Muscle of arm (tissue), 12 donors: ENCODE data around the gene TMEM147. TPM values are rescaled to one million over a fixed set of nuclear protein-coding genes. Genes with fewer than 3 reads are reported as not detected.

ENCODE experiments used
- DNase-seq: peaks from one replicate; pipeline ENCODE4 v3.0.0-alpha.2; 2013
- polyA plus RNA-seq, 12 donors: library from polyadenylated mRNA; unstranded; fragments of 120-200 nt; gene quantifications; one replicate each; pipeline ENCODE4 v1.2.1, GENCODE V29; 2013; ENCODE audit not compliant: insufficient read length in 12 of 12

TMEM147 gene
- polyA plus RNA-seq, 12 donors: 32.3 to 49.5 (median 40.0) TPM; not detected in 1

DNA sequence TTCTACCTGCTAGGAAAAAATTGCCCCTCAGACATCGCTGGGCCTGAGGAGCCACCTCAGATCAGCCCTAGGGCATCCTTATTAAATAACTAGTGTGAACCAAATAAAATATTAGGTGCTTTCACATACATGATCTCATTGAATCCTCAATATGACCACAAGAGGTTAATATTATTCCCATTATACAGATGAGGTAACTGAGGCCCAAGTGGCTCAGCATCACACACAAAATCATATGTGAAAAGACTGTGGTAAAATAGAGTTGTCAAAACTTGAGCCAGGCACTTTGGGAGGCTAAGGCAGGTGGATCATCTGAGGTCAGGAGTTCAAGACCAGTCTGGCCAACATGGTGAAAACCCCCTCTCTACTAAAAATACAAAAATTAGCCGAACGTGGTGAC is 29.1 kb upstream of the TMEM147 start:
- DNase-seq: no peak

- no peak for DNase-seq
Observed at GRCh38 chr19:35517342-35517741, 28.1 kb upstream of the TMEM147 start.

- DNase-seq: no peak
Observed at GRCh38 chr19:35518313-35518712, 27.1 kb upstream of the TMEM147 start.

DNA sequence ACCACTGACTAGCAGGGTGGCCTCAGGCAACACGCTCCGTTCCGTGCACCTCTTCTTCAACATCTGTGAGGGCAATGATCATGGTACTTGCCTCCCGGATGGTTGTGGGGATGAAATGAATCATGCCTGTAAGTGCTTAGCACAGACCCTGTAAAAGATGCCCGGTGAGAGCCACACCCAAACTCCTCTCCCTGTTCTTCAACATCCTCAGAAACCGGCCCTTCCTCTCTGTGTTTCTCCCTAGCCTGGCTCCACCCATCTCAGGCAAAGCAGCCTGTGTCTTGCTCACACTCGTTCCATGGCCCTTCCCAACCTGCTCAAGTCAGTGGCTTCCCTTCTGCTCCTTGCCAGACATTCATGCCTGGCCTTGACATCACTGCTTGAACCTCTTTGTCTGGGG is 26.1 kb upstream of the TMEM147 start:
- DNase-seq: no peak

GRCh38 chr19:35521124-35521743 is 24.2 kb upstream of the TMEM147 start:
- DNase-seq: no peak

GRCh38 chr19:35522745-35523327 is 22.6 kb upstream of the TMEM147 start:
- no peak for DNase-seq

GRCh38 chr19:35524181-35524837 is 21.1 kb upstream of the TMEM147 start:
- DNase-seq: no peak

DNA sequence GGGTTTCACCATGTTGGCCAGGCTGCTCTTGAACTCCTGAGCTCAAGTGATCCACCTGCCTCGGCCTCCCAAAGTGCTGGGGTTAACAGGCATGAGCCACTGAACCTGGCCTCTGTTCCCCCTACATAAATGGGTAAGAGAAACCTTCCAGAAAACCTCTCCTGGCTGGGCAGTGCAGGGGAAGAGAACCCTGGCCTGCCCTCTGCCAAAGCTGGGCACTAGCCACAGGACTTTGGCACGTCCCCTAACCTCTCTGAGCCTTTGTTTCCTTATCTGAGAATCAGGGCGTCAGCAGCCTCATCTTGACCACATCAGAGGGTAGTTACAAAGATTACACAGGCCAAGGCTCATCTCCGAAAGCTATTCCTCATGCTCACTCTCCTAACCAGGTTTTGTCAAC is 19.6 kb upstream of the TMEM147 start:
- DNase-seq: no peak

DNA sequence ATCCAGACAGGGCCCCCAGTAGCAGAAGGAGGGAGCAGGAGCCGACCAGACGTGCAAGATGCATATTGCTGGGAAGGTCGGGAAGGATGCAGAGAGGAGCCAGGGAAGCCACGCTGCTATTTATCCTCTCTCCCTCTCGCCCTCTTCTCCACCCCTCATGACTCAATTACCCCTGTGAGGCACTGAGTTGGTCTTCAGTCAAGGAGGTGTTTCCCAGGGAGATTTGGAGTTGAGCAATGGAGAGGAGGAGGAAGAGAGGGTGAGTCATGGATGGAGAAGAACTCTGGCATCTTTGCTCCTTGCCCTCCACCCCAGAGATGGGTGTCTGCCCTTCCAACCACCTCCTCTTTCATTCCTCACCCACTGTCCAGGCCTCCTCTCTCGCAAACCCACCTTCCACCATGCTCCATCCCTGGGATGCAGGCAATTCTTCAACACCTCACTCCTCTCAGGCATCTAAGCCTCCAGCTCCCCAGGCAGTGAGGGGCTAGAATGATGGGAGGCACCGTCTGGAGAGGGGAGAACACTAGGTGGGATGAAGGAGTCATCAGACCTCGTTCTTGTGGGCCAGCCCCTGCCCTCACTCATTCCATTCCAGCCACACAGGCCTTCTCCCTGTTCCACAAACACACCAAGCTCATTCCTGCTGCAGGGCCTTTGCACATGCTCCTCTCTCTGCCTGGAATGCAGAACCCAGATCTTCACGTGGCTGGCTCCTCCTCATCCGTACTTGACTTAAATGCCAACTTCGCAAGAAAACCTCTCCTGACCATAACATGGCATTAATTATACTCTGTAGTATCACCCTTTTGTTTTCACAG is 17.0 kb upstream of the TMEM147 start, which contains the start of gene SBSN:
Gene SBSN (minus strand): TSS at position 94 of the 821 bp plus-strand sequence. CDS start 30 bp downstream, at position 64.
- no peak for DNase-seq

DNA sequence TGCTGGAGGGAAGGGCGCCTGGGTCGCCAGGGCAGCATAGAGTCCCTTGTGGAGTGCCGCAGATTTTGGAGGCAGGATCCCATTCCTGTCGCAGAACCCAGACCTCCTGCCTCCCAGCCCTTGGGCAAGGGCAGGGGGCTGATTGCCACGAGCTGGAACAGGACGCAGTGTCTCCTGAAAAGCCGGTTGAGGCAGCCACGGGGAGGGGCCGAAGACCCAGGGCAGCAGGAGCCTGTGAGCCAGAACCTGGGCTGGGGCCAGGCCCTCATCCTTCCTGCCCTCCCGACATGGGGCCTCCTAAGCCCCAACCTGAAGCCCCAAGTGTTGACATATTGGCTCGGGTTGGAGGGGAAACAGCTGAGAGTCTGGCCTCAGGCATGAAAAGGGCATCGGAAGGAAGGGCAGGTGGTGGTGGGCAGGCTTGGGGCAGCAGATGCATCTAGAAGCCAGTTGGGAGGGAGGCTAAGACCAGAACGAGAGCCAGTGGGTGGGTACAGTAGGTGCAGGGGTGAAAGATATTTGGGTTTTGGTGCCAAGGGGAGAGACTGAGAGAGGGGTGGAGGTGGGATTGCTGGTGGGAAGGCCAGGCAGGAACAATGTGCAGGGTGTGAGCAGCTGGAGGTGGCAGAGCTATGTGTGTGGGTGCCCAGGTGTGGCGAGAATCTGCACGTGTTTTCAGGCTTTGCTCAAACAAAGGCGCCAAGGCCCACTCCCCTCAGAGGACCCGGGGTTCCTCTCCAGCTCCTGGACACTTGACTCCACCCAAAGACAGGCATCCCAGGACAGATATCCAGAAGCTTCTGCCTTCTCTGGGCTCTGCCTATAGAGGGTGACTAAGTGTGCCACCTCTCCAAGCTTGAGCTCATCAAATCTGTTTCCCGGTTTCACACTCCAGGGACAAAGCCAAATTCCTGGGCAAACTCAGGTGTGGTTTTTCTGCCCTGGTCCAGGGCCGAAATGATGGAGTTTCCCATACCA is 15.9 kb upstream of the TMEM147 start:
- DNase-seq: no peak

DNA sequence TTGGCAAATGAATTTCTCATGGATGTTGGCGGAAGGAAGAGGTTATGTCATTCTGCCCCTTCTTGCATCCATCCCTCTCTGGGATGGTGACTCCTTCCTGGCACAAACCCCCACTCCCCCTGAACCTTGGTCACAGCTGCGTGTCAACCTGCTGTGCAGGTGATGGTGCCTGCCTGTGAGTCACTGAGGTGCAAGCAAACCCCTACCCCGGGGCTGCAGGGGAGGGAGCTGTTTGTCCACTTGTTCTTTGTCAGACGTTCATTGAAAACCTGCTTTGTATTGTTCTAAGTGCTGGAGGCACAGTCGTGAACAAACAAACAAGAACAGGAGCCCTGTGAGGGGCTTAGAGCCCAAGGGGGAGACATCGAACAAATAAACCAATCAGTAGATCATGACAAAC is 14.1 kb upstream of the TMEM147 start:
- no peak for DNase-seq

- no peak for DNase-seq
Observed at GRCh38 chr19:35533201-35533821, 12.1 kb upstream of the TMEM147 start, which contains the start of gene GAPDHS. TSS of gene GAPDHS (plus strand) at chr19:35533456. CDS start at chr19:35533528, 72 bp downstream.

DNA sequence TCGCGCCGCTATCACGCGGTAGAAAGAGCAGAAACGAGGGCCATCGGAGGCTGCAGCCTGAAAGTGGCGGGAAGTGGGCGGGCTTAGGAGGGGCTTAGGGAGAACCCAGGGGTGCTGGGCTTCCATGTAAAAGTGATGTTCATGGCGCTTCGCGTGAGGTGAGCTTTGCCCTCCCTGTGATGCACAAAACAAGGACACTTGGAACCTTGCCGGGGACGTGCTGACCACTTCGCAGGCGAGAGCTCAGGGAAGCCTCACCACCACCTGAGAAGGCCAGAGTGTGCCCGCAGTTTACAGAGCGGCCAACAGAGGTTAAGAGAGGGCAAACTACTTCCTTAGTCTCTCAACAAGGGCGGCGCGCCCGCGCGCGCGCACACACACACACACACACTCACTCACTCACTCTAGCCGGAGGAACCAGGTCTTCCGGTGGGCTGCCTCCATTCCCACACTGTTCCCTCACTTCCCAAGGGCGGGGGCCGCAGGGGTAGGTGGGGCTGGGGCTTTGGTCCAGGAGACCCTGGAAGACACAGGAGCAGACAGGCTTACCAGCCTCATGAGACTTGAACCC is 11.5 kb upstream of the TMEM147 start:
- DNase-seq: no peak

DNA sequence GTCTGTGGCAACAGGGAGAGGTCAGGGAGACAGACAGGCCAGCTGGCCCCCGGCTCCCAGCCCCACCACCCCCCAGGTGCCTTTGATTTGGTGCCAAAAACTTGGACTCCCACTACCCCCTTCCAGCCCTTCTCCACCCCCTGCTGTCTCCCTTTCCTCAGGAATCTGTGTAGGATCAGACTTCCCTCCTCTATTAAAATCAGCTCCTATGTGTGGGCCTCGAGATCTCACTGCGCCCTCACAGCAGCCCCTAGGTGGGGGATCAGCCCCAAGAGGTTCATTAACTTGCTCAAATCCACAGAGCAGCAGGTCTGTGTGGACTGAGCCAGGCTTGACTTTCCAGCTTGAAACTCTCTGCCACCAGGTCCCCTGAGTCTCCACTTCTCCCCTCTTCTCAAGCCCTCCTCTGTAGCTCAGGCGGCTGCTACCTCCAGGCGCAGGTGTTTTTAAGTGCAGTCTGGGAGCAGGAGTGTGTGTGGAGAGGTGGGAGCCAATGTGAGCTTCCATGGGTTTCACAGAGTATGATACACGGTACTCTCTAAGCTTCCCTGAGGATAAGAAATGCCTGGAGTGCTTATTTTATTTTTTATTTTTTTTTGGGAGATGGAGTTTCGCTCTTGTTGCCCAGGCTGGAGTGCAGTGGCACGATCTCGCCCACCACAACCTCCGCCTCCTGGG is 10.5 kb upstream of the TMEM147 start:
- DNase-seq: no peak

- no peak for DNase-seq
Observed at GRCh38 chr19:35539314-35539713, 6.1 kb upstream of the TMEM147 start.

DNA sequence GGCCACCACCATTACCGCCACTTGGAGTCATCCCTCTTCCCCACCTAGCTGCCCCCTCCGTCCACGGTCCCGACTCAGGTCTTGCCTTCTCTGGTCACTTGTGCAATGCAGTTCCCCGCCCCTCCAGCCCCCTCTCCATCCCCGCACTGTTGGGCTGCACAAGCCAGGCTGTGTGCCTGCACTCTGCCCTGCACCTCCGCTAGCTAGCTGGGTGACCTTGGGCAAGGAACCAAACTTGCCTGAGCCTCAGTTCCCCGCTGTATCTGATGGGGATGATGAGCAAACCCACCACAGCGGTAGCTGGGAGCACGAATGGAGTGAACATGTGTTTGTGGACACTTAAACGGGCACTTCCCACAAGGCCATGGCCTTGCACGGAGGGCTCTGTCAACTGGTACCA is 5.6 kb upstream of the TMEM147 start:
- no peak for DNase-seq

- DNase-seq: no peak
Observed at GRCh38 chr19:35540356-35540927, 5.0 kb upstream of the TMEM147 start.

GRCh38 chr19:35542209-35542608 is 3.2 kb upstream of the TMEM147 start:
- DNase-seq: no peak
